ENCODE measurements around the gene EME2.
A peak's percentile ranks its signal among the peaks of the same experiment; 100 is the strongest.

EME2 gene

DNA sequence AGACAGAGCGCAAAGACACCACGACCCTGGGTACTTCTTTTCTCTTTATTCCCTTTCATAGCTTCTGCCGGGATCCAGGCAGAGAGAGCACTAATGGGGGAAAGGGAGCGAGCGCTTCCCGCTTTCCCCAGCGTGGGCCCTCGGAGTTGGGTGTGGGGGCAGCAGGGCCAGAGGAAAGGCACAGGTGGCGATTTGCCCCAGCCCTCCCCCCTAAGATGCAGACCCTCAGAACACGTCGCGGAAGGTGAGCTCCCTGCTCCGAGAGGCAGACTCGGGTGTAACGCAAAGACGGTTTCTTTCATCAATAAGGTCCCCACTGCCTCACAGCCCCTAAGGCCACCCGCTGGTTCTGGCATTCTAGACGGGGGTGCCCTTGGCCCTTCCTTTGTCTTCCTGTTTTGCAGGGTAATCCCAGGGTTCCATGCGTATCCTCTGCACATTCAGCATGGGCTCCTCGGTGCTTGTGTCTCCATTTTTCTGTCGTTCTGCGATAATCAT lies 697 bp upstream of the EME2 start:
- TF ChIP-seq ZNF565 (CRISPR knock-in tag; conservative IDR thresholded peaks at IDR 0.05; ENCODE audit: low read depth) (no peak), RARB (CRISPR knock-in tag; IDR thresholded peaks at IDR 0.05) (no peak), ZFP30 (CRISPR knock-in tag; IDR thresholded peaks at IDR 0.05) (no peak), ISL1 (CRISPR knock-in tag; IDR thresholded peaks at IDR 0.05) (no peak), BACH2 (CRISPR knock-in tag; IDR thresholded peaks at IDR 0.05; ENCODE audit: borderline replicate concordance) (no peak), ZNF70 (CRISPR knock-in tag; IDR thresholded peaks at IDR 0.05) (no peak), ZFP3 (CRISPR knock-in tag; IDR thresholded peaks at IDR 0.05) (no peak), ZNF8 (CRISPR knock-in tag; IDR thresholded peaks at IDR 0.05) (no peak), SNAI2 (CRISPR knock-in tag; IDR thresholded peaks at IDR 0.05) (no peak), CSDC2 (CRISPR knock-in tag; IDR thresholded peaks at IDR 0.05) (no peak), ZC3H10 (CRISPR knock-in tag; IDR thresholded peaks at IDR 0.05) (no peak), PPARA (CRISPR knock-in tag; IDR thresholded peaks at IDR 0.05; ENCODE audit: borderline replicate concordance) (no peak), OSR1 (CRISPR knock-in tag; IDR thresholded peaks at IDR 0.05) (no peak), TOX (CRISPR knock-in tag; IDR thresholded peaks at IDR 0.05; ENCODE audit: borderline replicate concordance) (no peak), ESRRG (CRISPR knock-in tag; IDR thresholded peaks at IDR 0.05) (no peak)
- TF ChIP-seq, protein P1, sequence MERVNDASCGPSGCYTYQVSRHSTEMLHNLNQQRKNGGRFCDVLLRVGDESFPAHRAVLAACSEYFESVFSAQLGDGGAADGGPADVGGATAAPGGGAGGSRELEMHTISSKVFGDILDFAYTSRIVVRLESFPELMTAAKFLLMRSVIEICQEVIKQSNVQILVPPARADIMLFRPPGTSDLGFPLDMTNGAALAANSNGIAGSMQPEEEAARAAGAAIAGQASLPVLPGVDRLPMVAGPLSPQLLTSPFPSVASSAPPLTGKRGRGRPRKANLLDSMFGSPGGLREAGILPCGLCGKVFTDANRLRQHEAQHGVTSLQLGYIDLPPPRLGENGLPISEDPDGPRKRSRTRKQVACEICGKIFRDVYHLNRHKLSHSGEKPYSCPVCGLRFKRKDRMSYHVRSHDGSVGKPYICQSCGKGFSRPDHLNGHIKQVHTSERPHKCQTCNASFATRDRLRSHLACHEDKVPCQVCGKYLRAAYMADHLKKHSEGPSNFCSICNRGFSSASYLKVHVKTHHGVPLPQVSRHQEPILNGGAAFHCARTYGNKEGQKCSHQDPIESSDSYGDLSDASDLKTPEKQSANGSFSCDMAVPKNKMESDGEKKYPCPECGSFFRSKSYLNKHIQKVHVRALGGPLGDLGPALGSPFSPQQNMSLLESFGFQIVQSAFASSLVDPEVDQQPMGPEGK (CRISPR knock-in tag; IDR thresholded peaks at IDR 0.05; ENCODE audit: borderline replicate concordance) = no peak
- TF ChIP-seq, protein P2, sequence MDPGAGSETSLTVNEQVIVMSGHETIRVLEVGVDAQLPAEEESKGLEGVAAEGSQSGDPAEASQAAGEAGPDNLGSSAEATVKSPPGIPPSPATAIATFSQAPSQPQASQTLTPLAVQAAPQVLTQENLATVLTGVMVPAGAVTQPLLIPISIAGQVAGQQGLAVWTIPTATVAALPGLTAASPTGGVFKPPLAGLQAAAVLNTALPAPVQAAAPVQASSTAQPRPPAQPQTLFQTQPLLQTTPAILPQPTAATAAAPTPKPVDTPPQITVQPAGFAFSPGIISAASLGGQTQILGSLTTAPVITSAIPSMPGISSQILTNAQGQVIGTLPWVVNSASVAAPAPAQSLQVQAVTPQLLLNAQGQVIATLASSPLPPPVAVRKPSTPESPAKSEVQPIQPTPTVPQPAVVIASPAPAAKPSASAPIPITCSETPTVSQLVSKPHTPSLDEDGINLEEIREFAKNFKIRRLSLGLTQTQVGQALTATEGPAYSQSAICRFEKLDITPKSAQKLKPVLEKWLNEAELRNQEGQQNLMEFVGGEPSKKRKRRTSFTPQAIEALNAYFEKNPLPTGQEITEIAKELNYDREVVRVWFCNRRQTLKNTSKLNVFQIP (CRISPR knock-in tag; IDR thresholded peaks at IDR 0.05; ENCODE audit: borderline replicate concordance, low read depth) = no peak
- TF ChIP-seq, protein P3, sequence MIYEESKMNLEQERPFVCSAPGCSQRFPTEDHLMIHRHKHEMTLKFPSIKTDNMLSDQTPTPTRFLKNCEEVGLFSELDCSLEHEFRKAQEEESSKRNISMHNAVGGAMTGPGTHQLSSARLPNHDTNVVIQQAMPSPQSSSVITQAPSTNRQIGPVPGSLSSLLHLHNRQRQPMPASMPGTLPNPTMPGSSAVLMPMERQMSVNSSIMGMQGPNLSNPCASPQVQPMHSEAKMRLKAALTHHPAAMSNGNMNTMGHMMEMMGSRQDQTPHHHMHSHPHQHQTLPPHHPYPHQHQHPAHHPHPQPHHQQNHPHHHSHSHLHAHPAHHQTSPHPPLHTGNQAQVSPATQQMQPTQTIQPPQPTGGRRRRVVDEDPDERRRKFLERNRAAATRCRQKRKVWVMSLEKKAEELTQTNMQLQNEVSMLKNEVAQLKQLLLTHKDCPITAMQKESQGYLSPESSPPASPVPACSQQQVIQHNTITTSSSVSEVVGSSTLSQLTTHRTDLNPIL (CRISPR knock-in tag; IDR thresholded peaks at IDR 0.05; ENCODE audit: low read depth) = no peak
- no peak for ATAC-seq

DNA sequence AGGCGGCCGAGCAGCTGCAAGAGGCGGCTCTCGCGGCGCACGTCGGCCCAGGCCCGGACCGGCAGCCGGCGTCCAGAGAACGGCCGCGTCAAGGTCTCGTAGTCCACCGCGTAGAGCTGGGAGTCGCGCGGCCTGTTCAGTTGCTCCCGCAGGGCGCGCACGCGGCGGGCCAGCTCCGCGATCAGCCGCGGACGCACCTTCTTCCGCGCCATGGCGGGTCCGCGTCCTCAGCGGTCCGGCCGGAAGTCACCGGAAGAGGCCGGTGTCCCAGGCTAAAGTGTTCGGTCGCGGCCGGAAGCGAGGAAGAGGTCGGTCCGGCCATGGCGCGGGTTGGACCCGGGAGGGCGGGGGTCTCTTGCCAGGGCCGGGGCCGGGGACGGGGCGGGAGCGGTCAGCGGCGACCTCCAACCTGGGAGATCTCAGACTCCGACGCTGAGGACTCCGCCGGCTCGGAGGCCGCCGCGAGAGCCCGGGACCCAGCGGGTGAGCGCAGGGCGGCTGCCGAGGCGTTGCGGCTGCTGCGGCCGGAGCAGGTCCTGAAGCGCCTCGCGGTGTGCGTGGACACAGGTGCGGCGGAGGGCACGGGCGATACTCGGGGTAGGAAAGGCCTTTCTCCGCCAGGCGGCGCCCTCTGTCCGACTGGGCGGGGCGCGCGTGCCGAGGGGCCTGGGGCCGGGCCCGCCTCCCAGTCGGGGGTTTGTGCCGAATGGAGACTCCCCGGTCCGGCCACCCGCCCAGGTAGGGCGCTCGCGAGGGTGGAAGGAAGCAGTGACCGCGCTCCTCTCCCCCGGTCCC lies 495 bp downstream of the EME2 start, which contains the start of gene MRPS34:
Gene MRPS34 (minus strand): TSS at position 227 of the 795 bp plus-strand sequence. CDS start 15 bp downstream, at position 212.
- peak; percentile 62 for ATAC-seq
- TF ChIP-seq TOX (CRISPR knock-in tag; IDR thresholded peaks at IDR 0.05; ENCODE audit: borderline replicate concordance) = no peak
- TF ChIP-seq ZFP3 (CRISPR knock-in tag; IDR thresholded peaks at IDR 0.05) = peak; percentile 23; the same call in 1 of the 2 replicates
- no peak for TF ChIP-seq ESRRG (CRISPR knock-in tag; IDR thresholded peaks at IDR 0.05)
- TF ChIP-seq GLIS3 (CRISPR knock-in tag; IDR thresholded peaks at IDR 0.05) = no peak
- no peak for TF ChIP-seq TCF4 (CRISPR knock-in tag; IDR thresholded peaks at IDR 0.05; ENCODE audit: borderline replicate concordance)
- TF ChIP-seq SNAI2 (CRISPR knock-in tag; IDR thresholded peaks at IDR 0.05) = no peak
- TF ChIP-seq RARB (CRISPR knock-in tag; IDR thresholded peaks at IDR 0.05) = no peak
- TF ChIP-seq, protein P4, sequence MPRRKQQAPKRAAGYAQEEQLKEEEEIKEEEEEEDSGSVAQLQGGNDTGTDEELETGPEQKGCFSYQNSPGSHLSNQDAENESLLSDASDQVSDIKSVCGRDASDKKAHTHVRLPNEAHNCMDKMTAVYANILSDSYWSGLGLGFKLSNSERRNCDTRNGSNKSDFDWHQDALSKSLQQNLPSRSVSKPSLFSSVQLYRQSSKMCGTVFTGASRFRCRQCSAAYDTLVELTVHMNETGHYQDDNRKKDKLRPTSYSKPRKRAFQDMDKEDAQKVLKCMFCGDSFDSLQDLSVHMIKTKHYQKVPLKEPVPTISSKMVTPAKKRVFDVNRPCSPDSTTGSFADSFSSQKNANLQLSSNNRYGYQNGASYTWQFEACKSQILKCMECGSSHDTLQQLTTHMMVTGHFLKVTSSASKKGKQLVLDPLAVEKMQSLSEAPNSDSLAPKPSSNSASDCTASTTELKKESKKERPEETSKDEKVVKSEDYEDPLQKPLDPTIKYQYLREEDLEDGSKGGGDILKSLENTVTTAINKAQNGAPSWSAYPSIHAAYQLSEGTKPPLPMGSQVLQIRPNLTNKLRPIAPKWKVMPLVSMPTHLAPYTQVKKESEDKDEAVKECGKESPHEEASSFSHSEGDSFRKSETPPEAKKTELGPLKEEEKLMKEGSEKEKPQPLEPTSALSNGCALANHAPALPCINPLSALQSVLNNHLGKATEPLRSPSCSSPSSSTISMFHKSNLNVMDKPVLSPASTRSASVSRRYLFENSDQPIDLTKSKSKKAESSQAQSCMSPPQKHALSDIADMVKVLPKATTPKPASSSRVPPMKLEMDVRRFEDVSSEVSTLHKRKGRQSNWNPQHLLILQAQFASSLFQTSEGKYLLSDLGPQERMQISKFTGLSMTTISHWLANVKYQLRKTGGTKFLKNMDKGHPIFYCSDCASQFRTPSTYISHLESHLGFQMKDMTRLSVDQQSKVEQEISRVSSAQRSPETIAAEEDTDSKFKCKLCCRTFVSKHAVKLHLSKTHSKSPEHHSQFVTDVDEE (CRISPR knock-in tag; IDR thresholded peaks at IDR 0.05) = 0 out of 2 replicates have a peak, but pooled peaks have one; percentile 10
- TF ChIP-seq ZNF8 (CRISPR knock-in tag; IDR thresholded peaks at IDR 0.05) = no peak
- no peak for TF ChIP-seq ARNTL (CRISPR knock-in tag; IDR thresholded peaks at IDR 0.05; ENCODE audit: borderline replicate concordance, low read depth)
- TF ChIP-seq ZC3H10 (CRISPR knock-in tag; IDR thresholded peaks at IDR 0.05) = no peak
- no peak for TF ChIP-seq ISL1 (CRISPR knock-in tag; IDR thresholded peaks at IDR 0.05)
- no peak for TF ChIP-seq OSR1 (CRISPR knock-in tag; IDR thresholded peaks at IDR 0.05)
- no peak for TF ChIP-seq ZNF70 (CRISPR knock-in tag; IDR thresholded peaks at IDR 0.05)

All from SK-N-SH treated with all-trans-retinoic acid at 6 μM for 48 hours (cell line).